ENCODE measurements around the gene IGFBP1.

DNA sequence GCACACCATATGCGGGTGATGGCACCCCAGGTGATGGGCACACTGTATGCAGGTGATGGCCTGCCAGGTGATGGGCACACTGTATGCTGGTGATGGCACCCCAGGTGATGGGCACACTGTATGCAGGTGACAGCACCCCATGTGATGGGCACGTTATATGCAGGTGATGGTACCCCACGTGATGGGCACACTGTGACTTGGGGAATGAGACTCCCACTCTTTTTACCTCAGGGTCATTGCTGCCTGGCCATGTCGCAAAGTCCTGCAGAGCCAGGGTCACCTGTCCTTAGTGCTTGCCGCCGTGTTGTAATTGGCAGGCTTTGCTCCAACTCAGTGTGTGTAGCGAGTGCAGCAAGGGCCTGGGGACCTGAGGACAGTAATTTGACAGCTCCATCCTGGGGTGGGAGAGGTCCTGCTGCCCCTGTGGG lies 7.8 kb upstream of the IGFBP1 start:
- TF ChIP-seq EZH2 (IDR thresholded peaks at IDR 0.05; ENCODE audit: low read depth, unreplicated experiment): no peak
- TF ChIP-seq, protein P1, sequence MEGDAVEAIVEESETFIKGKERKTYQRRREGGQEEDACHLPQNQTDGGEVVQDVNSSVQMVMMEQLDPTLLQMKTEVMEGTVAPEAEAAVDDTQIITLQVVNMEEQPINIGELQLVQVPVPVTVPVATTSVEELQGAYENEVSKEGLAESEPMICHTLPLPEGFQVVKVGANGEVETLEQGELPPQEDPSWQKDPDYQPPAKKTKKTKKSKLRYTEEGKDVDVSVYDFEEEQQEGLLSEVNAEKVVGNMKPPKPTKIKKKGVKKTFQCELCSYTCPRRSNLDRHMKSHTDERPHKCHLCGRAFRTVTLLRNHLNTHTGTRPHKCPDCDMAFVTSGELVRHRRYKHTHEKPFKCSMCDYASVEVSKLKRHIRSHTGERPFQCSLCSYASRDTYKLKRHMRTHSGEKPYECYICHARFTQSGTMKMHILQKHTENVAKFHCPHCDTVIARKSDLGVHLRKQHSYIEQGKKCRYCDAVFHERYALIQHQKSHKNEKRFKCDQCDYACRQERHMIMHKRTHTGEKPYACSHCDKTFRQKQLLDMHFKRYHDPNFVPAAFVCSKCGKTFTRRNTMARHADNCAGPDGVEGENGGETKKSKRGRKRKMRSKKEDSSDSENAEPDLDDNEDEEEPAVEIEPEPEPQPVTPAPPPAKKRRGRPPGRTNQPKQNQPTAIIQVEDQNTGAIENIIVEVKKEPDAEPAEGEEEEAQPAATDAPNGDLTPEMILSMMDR (conservative IDR thresholded peaks at IDR 0.05; ENCODE audit: low read depth in 2 of 2): no peak
- TF ChIP-seq, protein P2, sequence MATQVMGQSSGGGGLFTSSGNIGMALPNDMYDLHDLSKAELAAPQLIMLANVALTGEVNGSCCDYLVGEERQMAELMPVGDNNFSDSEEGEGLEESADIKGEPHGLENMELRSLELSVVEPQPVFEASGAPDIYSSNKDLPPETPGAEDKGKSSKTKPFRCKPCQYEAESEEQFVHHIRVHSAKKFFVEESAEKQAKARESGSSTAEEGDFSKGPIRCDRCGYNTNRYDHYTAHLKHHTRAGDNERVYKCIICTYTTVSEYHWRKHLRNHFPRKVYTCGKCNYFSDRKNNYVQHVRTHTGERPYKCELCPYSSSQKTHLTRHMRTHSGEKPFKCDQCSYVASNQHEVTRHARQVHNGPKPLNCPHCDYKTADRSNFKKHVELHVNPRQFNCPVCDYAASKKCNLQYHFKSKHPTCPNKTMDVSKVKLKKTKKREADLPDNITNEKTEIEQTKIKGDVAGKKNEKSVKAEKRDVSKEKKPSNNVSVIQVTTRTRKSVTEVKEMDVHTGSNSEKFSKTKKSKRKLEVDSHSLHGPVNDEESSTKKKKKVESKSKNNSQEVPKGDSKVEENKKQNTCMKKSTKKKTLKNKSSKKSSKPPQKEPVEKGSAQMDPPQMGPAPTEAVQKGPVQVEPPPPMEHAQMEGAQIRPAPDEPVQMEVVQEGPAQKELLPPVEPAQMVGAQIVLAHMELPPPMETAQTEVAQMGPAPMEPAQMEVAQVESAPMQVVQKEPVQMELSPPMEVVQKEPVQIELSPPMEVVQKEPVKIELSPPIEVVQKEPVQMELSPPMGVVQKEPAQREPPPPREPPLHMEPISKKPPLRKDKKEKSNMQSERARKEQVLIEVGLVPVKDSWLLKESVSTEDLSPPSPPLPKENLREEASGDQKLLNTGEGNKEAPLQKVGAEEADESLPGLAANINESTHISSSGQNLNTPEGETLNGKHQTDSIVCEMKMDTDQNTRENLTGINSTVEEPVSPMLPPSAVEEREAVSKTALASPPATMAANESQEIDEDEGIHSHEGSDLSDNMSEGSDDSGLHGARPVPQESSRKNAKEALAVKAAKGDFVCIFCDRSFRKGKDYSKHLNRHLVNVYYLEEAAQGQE (IDR thresholded peaks at IDR 0.05; ENCODE audit: unreplicated experiment): no peak
- no peak for TF ChIP-seq EZH2phosphoT487 (IDR thresholded peaks at IDR 0.05; ENCODE audit: unreplicated experiment)
- no peak for TF ChIP-seq POLR2AphosphoS5 (IDR thresholded peaks at IDR 0.05; ENCODE audit: low read depth)
- no peak for TF ChIP-seq STAT1 (IDR thresholded peaks at IDR 0.05; ENCODE audit: unreplicated experiment)
